Panc1 (cell line): ENCODE measurements around the gene ZC3H13.

Experiments used
- POLR2AphosphoS5 ChIP-seq: IDR thresholded peaks from 2 replicates; pipeline ENCODE4 v1.6.1; 2012; ENCODE audit warnings: mild to moderate bottlenecking, low read depth, low read length, moderate library complexity
- TF ChIP-seq, protein P1 (sequence below): fragments of 450-650 bp; IDR thresholded peaks from 2 replicates; pipeline ENCODE4 v1.5.1; 2017; ENCODE audit warnings: mild to moderate bottlenecking
- TF ChIP-seq, protein P2 (sequence below), 2 experiments: IDR thresholded peaks; 2 replicates each; pipeline ENCODE4 v1.6.1; 2011 to 2012; ENCODE audit warnings: low read depth in 2 of 2, control low read depth in 1 of 2, low read length in 1 of 2, mild to moderate bottlenecking in 1 of 2, moderate library complexity in 1 of 2; ENCODE audit not compliant: insufficient read depth in 1 of 2

DNA sequence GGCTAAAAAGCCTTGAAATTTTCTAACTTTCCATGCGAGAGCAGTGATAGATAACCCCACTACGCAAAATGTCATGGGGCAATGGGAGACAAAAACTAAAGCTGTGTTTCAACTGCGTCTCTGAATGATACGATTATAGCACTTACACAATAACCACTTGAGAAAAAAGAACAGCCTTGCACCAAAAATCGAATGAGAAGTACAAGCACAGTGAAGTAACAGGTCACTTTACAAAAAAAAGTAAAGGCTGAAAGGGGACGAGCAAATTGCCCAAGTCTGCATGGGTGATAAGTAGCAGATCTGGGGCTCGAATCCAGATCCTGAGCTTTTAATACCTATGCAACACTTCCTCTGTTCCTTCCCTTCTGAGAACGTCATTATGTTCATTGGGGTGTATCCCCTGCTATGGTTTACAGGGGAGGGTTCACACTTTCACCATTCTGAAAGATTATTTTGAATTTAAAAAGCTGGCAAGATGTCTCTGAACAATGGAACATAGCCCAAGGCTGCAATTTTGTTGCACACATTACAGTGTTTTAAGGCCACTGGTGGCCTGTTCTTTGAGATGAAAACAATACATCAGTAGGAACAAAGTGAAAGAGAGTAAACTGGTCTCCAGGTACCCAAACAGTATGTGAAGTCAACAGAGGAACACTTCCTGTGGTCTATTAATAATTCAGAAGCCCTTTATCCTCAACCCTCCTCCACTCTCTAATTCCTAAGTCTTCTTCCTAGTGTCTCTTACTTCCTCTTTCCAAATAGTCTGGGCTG is 49.1 kb upstream of the ZC3H13 start:
- TF ChIP-seq, protein P1, sequence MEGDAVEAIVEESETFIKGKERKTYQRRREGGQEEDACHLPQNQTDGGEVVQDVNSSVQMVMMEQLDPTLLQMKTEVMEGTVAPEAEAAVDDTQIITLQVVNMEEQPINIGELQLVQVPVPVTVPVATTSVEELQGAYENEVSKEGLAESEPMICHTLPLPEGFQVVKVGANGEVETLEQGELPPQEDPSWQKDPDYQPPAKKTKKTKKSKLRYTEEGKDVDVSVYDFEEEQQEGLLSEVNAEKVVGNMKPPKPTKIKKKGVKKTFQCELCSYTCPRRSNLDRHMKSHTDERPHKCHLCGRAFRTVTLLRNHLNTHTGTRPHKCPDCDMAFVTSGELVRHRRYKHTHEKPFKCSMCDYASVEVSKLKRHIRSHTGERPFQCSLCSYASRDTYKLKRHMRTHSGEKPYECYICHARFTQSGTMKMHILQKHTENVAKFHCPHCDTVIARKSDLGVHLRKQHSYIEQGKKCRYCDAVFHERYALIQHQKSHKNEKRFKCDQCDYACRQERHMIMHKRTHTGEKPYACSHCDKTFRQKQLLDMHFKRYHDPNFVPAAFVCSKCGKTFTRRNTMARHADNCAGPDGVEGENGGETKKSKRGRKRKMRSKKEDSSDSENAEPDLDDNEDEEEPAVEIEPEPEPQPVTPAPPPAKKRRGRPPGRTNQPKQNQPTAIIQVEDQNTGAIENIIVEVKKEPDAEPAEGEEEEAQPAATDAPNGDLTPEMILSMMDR: no peak
- TF ChIP-seq, protein P2, sequence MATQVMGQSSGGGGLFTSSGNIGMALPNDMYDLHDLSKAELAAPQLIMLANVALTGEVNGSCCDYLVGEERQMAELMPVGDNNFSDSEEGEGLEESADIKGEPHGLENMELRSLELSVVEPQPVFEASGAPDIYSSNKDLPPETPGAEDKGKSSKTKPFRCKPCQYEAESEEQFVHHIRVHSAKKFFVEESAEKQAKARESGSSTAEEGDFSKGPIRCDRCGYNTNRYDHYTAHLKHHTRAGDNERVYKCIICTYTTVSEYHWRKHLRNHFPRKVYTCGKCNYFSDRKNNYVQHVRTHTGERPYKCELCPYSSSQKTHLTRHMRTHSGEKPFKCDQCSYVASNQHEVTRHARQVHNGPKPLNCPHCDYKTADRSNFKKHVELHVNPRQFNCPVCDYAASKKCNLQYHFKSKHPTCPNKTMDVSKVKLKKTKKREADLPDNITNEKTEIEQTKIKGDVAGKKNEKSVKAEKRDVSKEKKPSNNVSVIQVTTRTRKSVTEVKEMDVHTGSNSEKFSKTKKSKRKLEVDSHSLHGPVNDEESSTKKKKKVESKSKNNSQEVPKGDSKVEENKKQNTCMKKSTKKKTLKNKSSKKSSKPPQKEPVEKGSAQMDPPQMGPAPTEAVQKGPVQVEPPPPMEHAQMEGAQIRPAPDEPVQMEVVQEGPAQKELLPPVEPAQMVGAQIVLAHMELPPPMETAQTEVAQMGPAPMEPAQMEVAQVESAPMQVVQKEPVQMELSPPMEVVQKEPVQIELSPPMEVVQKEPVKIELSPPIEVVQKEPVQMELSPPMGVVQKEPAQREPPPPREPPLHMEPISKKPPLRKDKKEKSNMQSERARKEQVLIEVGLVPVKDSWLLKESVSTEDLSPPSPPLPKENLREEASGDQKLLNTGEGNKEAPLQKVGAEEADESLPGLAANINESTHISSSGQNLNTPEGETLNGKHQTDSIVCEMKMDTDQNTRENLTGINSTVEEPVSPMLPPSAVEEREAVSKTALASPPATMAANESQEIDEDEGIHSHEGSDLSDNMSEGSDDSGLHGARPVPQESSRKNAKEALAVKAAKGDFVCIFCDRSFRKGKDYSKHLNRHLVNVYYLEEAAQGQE (IDR thresholded peaks at IDR 0.05; ENCODE audit: insufficient read depth in 1 of 2, low read depth in 2 of 2, low read length in 1 of 2): no peak
- TF ChIP-seq POLR2AphosphoS5: no peak
